Hepatocyte (in vitro differentiated cells): Measurements from ENCODE around the gene SLC12A8.

Source experiments
- CTCF ChIP-seq: fragments of 200-600 bp; sonication (generic); IDR thresholded peaks from 2 replicates; pipeline ENCODE4 v1.5.1; 2016; ENCODE audit warnings: antibody characterized with exemption, mild to moderate bottlenecking; ENCODE audit not compliant: poor library complexity
- EZH2 ChIP-seq: fragments of 200-600 bp; sonication (generic); IDR thresholded peaks from 2 replicates; pipeline ENCODE4 v1.6.1; 2016; ENCODE audit warnings: antibody characterized with exemption, mild to moderate bottlenecking, borderline replicate concordance
- EZH2phosphoT487 ChIP-seq: fragments of 200-600 bp; sonication (generic); IDR thresholded peaks from one replicate; pipeline ENCODE4 v1.6.1; 2018; ENCODE audit warnings: antibody characterized with exemption, mild to moderate bottlenecking, low read depth, moderate library complexity; ENCODE audit not compliant: unreplicated experiment, severe bottlenecking

GRCh38 chr3:125072301-125072700 is 140.2 kb downstream of the SLC12A8 start:
- TF ChIP-seq EZH2 (no peak), CTCF (no peak), EZH2phosphoT487 (no peak)
